Inferior parietal cortex (tissue), 1 donor: Measurements from ENCODE around the gene MGMT.

Experiments
- DNase-seq: peaks from one replicate; pipeline ENCODE4 v3.0.0-alpha.2; 2016; ENCODE audit errors: extremely low spot score

MGMT gene

DNA sequence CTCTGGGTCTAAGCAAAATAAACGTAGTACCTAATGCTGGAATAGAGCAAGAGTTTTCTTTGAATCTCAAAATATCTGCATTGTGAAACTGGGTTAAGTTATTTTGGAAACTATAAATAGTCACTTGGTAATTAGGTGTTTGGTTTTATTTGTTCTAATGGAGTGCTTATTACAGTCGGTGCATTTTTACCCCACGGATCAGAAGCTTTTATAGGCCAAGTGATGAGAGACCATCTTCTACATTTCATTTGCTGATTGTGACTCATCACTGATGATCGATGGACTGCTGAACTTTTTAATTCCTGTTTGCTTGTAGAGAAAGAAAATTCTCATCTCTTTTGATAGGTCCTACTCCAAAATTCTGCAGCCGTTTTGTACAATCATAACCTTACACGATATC lies 28.2 kb downstream of the MGMT start:
- DNase-seq, result no peak

DNA sequence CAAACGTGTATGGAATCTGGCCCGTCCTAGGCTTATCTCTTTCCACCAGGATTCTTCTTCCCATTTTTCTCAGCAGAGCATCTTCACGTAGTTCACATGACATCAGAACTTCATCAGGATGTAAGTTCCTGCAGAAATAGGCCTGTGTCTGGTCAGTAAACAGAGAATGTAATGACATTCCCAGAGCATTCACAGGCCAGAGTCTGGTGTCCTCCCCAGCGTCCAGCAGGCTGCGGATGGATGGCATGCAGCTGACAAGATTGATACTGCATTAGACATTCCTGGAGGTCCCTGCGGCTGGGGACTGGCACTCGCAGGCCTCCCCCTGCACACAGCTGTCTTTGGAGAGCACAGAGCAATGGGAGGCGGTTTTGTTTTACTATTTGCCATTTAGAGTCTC lies 28.7 kb downstream of the MGMT start:
- no peak for DNase-seq

DNA sequence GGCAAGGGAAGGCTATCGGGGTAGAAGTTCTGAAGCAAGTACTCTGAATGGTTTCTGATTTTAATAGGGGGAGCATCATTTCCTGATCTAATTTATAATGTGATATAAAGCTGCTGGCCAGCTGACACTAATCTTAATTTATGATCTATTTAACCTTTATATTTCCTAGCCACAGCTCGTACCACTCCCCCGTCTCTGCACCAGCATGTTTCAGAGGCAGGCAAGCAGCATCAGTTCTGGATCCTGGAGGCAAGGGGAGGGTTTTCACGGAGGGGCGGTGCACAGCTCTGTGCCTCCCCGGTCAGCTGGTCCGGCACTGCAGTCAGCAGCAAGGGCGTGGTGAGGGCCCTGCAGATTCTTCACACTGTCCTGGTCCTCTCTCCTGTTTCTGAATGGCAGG lies 30.0 kb downstream of the MGMT start:
- no peak for DNase-seq

DNA sequence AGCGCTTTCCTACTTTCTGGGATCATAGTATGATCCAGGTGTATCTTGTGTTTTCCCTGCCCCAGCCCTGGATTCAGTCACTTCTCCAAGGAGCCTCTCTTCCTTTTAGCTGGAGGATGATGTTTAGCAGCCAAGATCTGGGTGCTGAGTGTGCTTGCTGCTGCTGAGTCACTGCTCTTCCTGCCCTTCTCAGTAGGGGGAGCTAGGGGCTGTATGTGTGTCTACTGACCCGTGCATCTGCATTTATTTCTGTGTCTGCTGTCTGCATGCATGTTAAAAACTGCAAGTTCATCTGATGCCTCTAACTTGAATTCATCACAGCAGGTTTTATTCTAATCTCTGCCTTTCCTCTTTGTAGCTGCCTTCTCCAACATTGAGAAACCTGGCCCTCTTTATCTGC lies 31.6 kb downstream of the MGMT start:
- DNase-seq, result no peak

GRCh38 chr10:129500617-129501339 lies 33.7 kb downstream of the MGMT start:
- no peak for DNase-seq

DNA sequence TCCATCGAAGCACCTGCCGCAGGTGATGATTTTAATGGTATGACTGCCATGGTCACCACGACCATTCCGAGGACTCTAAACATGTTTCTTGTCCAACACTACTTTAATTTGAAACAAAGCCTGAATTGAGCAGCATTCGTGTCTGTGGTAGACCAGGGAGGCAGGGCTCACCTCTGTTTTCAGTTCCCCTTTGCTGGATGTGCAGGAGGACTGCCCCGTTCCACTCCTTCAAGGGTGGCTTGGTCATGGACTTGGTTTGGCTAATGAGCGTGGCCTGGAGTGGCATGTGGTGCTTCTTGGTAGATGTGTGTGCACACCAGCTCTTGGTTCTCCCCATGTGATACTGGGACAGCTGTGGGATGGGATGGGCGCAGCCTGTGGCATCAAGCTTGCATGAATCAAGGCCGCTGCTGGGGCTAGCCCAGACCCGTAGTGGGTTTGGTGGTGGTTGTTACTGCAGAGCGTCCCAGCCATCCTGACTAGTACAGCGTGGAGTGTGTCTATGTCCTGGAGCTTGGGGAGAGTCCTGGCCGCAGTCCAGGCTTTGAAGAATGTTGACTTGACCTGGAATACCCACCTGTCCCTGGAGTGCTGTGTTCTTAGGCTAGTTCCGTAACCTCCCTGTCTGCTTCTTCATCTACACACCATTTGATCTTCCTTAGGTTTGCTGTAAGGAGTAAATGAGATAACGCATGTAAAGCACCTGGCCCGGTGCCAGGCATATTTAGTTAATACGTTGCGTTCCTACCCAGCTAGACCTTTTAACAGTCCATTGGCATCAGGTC lies 34.8 kb downstream of the MGMT start:
- DNase-seq, result no peak

DNA sequence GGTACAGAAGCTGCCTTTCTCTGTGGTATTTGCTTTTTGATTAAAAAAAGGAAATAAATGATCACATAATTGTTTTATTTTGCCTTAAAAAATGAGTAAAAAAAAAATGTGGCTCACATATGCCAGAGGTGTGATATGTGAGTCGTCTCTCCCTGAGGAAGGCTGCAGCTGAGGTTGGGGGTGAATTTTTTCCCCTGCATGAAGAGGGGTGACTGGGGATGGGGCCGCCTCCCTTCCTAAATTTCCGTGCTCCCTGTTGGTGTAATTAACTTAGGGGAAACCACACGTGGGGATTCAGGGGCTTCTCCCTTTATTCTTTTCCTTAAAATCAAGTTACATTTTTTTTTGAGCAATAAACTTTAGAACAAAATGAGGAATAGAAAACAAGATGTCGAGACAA lies 35.4 kb downstream of the MGMT start:
- DNase-seq, result no peak

DNA sequence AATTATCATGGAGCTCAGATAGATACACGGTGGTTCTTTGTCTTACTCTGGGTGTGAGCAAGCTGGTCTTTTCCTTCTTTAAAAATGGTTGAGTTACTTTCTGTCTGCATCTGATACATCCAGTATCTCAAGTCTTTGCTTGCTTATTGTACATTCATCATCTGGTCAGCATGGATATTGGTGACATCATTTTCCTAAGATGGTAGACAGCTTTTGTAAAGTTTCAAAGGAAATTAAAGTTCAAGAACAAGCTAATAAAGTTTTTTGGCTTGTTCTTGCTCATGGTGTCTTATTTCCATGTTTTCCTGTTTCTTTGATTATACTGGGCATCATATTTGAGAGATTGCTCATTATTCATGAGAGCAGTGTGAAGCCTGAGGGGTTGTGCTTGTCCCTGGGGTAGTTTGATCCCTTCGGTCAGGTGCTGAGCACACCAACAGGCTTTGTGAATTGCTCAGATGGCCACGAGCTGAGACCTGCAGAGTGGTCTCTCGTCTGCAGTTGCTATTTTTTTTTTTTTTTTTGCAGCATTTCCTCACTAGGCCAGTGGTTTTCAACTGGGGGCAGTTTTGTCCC lies 38.5 kb downstream of the MGMT start:
- no peak for DNase-seq

DNA sequence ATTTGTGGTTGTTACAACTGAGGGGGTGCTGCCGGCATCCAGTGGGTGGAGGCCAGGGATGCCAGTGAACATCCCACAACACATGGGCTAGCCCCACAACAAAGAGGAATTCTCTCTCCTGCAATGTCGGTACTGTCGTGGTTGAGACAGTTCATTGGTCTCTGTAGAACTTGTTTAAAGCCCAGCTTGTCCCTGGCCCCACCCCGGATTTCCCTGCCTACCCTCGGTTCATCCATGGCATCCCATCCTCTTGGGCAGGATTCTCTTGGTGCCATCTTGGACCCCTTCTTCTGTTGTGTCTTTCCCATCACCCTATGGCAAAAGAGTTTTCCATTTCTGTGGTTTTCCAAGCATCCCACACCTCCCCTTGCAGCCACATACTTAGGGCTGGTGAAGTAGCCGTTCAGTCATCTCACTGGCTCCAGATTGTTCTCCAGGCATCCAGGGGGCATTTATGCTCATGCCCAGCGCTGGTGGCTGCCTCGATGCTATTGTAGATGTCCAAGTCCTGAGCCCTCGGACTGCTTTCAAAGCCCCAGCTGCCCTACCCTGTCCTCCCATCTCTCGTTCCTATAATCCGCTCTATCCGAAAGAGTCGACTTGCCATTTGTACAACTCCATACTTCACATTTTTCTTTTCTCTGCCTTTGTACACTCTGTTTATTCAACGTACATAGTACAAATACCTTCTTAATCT lies 39.2 kb downstream of the MGMT start:
- DNase-seq, result no peak

DNA sequence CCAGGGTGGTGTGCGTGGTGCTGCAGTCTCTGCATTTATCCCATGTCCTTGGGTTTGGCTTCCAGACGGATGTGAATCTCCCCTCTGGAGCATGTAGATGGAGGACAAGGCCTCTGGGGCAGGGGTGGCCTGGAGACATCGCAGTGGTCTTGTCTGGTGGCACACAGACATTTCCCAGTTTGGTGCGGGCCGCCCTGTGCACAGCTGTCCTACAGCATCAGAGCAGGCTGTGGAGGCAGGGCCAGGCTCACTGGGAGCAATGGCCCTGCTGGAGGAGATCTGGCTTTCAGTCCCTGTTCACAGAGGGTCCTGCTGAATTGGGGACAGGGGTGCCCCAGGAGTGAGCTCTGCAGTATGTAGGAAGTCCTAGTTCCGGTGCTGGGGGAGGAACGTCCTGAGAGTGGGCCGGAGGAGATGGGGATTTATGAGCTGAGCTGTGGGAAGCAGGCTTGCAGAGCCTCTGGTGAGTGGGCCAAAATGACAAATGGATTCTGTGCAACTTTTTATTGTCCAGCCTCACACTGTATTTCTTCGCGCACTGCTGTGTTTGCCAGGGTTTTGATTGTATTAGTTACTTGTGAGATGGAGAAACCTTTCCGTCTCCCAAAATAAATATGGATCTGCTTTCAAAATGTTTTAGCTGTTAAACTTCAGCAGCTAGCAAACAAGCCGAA lies 40.3 kb downstream of the MGMT start:
- no peak for DNase-seq

DNA sequence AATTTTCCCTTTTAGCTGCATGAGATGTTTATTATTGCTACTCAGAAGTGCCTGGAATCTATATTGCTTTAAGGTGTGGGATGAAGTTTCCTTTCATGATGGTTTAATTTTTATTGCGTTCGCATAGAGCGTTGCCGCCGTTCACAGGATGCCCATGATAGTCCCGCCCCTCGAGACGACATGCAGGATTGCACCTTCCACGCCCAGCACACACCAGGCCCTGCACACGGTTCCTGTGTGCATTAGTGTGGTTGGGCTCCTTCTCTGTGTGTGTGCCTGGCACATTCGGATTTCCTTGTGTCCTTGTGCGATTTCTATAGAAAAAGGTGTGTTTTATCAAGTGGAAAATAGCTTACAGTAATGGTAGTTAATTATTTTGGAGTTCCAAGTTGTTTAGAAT lies 42.1 kb downstream of the MGMT start:
- DNase-seq, result no peak

DNA sequence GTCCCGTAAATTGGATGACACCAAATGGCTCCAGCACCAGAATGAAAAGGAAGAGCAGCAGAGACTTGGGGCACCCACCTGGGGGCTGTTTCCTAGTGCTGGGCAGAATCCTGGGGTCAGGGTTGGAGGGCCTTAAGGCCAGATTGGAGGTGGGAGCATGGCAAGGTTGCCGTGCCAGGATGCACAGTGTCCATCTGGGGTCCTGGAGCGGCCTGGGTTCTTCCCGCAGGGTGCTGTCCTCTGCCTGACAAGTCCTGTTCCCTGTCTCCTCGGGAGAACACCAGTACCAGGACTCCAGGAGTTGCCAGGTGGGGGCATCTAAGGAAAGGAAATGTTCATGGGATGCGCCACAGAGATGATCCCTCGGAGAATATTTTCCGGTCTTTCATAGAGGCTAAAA lies 42.8 kb downstream of the MGMT start:
- DNase-seq, result no peak

GRCh38 chr10:129511086-129511485 lies 44.0 kb downstream of the MGMT start:
- DNase-seq, result no peak

DNA sequence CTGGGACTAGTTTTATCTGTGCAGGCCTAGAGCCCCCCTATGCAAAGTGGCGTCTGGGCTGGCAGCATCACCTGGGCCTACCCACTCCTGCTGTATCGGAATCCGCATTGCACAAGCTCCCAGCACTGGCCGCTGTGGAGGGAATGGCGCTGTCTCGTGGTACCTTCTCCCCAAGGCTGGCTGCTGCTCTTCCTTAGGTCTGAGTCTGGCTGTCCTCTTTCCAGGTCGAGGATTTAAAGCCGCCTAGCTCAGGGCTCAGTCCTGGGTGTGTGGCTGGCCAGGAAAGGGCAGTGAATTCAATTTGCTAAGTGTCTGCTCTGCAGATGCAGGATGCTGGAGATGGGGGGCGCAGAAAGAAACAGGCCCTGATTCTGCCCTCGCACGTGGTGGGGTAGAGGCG lies 44.7 kb downstream of the MGMT start:
- DNase-seq, result no peak

DNA sequence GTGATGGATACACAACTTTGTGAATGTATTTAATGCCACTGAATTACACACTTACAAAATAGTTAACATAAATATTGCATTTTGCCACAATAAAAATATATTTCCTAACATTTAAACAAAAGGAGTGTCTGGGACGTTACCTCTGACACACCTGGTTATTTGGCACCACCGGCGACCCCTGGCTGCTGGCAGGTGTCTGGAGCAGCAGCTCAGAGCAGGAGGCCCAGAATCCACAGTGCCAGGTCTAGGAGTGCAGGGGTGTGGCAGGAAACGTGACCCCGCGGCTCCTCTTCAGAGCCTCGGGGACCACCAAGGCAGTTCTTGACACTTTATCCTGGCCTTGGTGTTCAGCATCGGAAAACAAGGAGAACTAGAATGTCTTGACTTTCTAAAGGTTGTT lies 46.3 kb downstream of the MGMT start:
- no peak for DNase-seq

DNA sequence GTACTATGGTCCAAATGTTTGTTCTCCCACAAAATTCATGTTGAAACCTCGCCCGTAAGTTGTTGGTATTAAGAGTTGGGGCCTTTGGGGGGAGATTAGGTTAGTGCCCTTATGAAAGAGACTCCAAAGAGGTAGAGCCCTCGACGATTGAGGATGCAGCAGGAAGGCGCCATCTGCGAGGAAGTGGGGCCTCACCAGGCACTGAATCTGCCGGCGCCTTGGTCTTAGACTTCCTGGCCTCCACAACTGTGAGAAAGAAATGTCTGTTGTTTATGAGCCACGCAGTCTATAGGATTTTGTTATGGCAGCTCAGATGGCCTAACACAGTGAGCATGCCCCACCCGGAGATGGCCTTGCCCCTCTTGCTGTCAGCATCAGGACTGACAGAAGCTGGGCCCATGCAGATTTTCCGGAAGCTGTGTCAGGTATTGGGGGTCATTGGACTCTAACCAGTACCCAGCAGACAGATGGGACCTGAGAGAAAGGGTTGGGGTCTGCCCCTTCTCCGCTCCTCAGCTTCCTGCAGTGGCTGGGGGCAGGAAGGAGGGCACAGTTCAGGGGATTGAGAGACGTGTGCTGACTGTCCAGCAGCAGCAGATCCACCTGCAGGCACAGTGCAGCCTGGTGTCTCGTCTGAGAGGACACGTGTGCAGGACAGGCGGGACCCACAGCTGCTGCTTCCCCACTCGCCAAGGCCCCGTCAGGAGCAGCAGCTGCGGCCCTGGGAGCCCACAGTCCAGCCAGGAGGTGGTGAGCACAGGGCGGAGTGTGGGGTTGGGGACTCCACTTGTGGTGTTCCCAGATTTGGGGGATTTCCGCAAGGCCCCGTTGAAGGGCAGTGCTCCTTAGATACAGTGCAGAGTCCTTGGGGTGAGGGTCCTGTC lies 47.8 kb downstream of the MGMT start:
- no peak for DNase-seq

DNA sequence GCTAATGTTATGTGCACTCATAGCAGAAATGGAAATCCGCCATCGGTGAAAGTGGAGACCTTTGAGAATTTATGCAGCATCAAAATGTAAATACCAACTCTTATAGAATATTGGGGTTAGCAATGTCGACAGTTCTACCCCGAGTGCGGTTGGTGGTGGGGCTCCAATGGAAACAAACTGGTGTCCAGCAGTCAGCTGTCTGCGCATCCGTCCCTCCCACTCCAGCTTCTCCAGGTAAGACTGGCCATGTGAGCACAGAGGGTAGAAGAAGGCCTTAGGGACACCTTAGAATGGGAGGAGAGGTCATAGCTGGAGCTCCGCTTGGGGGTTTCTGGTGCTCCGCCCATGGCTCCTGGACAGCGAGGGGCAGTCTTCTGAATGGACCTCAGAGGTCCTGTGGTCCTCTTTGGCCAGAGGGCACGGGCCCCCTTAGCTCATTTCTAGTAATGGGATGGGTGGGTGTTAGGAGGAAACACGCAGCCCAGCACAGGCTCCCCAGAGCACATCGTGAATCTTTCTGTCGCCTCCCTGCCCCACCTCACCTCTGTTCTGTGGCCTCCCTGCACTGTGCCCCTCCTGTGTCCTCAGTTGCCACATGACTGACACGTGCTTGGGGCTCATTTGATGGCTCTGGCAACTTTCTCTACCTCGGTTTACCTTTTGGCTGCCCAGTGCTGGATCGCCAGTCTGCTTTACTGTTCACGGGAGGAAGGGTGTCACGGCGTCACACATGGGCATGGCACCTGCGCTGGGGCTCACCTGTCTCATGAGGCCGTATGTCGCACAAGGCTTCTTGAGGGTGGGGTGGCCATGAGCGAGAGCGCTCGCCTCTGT lies 50.0 kb downstream of the MGMT start:
- no peak for DNase-seq

- no peak for DNase-seq
These were observed 50.6 kb downstream of the MGMT start for GRCh38 chr10:129517680-129518057.

DNA sequence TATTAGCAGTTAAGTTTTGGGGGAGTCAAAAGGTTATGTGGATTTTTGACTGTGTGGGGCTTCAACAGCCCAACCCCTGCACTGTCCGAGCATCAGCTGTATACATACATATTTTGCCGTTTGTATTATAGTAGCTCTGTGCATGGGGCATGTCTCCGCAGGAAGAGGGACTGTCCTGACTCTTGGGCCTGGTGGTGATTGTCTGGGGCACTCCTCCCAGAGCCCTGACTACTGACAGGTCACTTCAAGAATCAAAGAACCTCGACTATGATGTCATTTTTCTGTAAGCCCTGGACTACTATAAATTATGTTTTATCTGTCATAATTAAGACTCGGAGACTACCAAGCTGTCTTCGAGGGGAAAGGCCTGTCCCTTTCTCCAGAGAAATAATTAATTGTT lies 51.8 kb downstream of the MGMT start:
- no peak for DNase-seq

- DNase-seq, result no peak
These were observed 53.5 kb downstream of the MGMT start for GRCh38 chr10:129520440-129521080.
